GM12891 (cell line): ENCODE measurements around the gene VPS37C.
"Not testable (repeated sequence)": the region's sequence is repeated elsewhere in the genome, so short reads cannot be mapped to it uniquely, and the experiment has no call there.

Experiments
- DNase-seq: peaks from one replicate; pipeline ENCODE4 v3.0.0; 2011; ENCODE audit warnings: low spot score; ENCODE audit not compliant: insufficient read length
- FAIRE-seq: peaks from 2 replicates; lab custom pipeline; 2011; peaks lifted over from hg19 to GRCh38; lab: Jason Lieb, UNC
- PAX5 ChIP-seq: IDR thresholded peaks from 2 replicates; pipeline ENCODE4 v1.6.1; 2011; ENCODE audit warnings: low read length, moderate library complexity, mild to moderate bottlenecking; ENCODE audit not compliant: insufficient read depth, severe bottlenecking
- POLR2A ChIP-seq: IDR thresholded peaks from 2 replicates; pipeline ENCODE4 v1.6.1; 2011; ENCODE audit warnings: low read depth, low read length, control low read depth
- POLR2AphosphoS5 ChIP-seq: IDR thresholded peaks from 2 replicates; pipeline ENCODE4 v1.6.1; 2011; ENCODE audit warnings: low read depth, low read length, control low read depth
- POU2F2 ChIP-seq: IDR thresholded peaks from 2 replicates; pipeline ENCODE4 v1.6.1; 2011; ENCODE audit warnings: low read depth, mild to moderate bottlenecking, control low read depth, low read length, moderate library complexity
- SPI1 ChIP-seq: IDR thresholded peaks from 2 replicates; pipeline ENCODE4 v1.6.1; 2011; ENCODE audit warnings: low read depth, low read length, control low read depth
- TAF1 ChIP-seq: IDR thresholded peaks from 2 replicates; pipeline ENCODE4 v1.6.1; 2011; ENCODE audit warnings: low read depth, low read length, control low read depth

The VPS37C gene

DNA sequence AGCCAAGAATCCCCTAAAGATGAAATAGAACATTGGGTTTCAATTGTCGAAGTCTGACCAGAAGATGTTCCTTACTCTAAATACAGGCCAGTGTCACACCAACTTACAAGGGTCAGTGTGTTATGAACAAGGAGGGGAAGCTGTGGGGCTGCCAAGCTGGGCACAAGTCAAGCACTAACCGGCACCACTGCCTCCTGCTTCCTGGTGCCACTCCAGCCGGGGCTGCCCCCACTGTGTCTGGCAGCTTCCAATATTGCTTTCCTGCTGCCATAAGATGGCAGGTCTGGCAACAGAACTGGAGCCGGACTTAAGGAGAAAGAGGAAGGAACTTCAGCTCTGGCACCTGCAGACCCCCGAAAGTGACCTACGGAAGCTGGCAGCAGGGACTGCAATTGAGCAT is 13.7 kb upstream of the VPS37C start:
- TF ChIP-seq PAX5 (no peak), SPI1 (no peak), POU2F2 (no peak), TAF1 (no peak), POLR2A (no peak), POLR2AphosphoS5 (no peak)
- FAIRE-seq = no peak
- DNase-seq = no peak

GRCh38 chr11:61174273-61174672 is 13.0 kb upstream of the VPS37C start:
- TF ChIP-seq PAX5 = no peak
- TF ChIP-seq POU2F2 = no peak
- no peak for TF ChIP-seq SPI1
- TF ChIP-seq POLR2AphosphoS5 = no peak
- TF ChIP-seq TAF1 = no peak
- no peak for TF ChIP-seq POLR2A
- DNase-seq = no peak
- no peak for FAIRE-seq

- DNase-seq (no peak), FAIRE-seq (no peak)
- TF ChIP-seq POU2F2 (no peak), TAF1 (no peak)
Measured at GRCh38 chr11:61173456-61173855, 12.2 kb upstream of the VPS37C start.

- DNase-seq (no peak), FAIRE-seq (no peak)
- TF ChIP-seq POLR2A = no peak
- no peak for TF ChIP-seq POLR2AphosphoS5
- no peak for TF ChIP-seq SPI1
- no peak for TF ChIP-seq PAX5
- no peak for TF ChIP-seq POU2F2
- no peak for TF ChIP-seq TAF1
Measured at GRCh38 chr11:61172888-61173287, 11.7 kb upstream of the VPS37C start.

GRCh38 chr11:61172356-61172755 is 11.1 kb upstream of the VPS37C start:
- FAIRE-seq (no peak), DNase-seq (no peak)
- no peak for TF ChIP-seq TAF1

DNA sequence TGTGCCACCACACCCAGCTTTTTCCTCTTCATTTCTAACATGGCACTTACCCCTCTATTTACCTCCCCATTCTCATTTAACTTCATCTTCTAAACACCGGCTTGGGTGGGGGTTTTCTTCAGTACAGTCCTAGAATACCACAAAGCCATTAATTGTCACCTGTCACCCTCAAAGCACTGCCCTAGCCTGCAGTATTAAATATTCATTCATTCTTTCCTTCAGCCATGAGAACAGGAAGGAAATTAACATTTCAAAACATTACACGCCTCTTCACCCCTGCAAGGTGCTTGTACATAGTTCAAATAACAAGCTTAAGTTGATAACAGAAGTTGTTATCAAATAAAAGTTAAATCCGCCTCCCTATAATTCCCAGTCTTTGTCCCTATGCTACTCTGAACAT is 10.7 kb upstream of the VPS37C start:
- FAIRE-seq = no peak
- no peak for TF ChIP-seq PAX5
- TF ChIP-seq POLR2A = no peak
- no peak for TF ChIP-seq POLR2AphosphoS5
- TF ChIP-seq SPI1 = no peak
- no peak for TF ChIP-seq TAF1
- TF ChIP-seq POU2F2 = no peak
- no peak for DNase-seq

- DNase-seq (no peak), FAIRE-seq (no peak)
- TF ChIP-seq SPI1 = no peak
- no peak for TF ChIP-seq TAF1
- no peak for TF ChIP-seq POLR2A
- TF ChIP-seq POU2F2 = no peak
- TF ChIP-seq POLR2AphosphoS5 = no peak
- no peak for TF ChIP-seq PAX5
Measured at GRCh38 chr11:61170566-61170965, 9.3 kb upstream of the VPS37C start.

- no peak for FAIRE-seq
- no peak for DNase-seq
- TF ChIP-seq POLR2AphosphoS5 (no peak), TAF1 (no peak), SPI1 (no peak), PAX5 (no peak), POU2F2 (no peak), POLR2A (no peak)
Measured at GRCh38 chr11:61168800-61169199, 7.6 kb upstream of the VPS37C start.

- FAIRE-seq (no peak), DNase-seq (no peak)
- TF ChIP-seq POU2F2 (no peak), POLR2AphosphoS5 (no peak), SPI1 (no peak), POLR2A (no peak)
Measured at GRCh38 chr11:61168042-61168688, 6.9 kb upstream of the VPS37C start.

- not testable (repeated sequence) for FAIRE-seq, DNase-seq
Measured at GRCh38 chr11:61166331-61166730, 5.1 kb upstream of the VPS37C start.

- not testable (repeated sequence) for DNase-seq
Measured at GRCh38 chr11:61165785-61166184, 4.6 kb upstream of the VPS37C start.

More at GRCh38 chr11:61165785-61166184, 4.6 kb upstream of the VPS37C start:
- not testable (repeated sequence) for FAIRE-seq
